AG09309 (cell line): ENCODE results near the gene ADGRB3.
"Not testable (repeated sequence)": the region's sequence is repeated elsewhere in the genome, so short reads cannot be mapped to it uniquely, and the experiment has no call there.

Source experiments
- DNase-seq: peaks from one replicate; pipeline ENCODE4 v3.0.0-alpha.2; 2010; ENCODE audit warnings: low read depth
- H3K4me3 ChIP-seq: 2 replicates; pipeline ENCODE4 v1.5.1; 2011; ENCODE audit warnings: mild to moderate bottlenecking, low read depth, low read length, moderate library complexity; ENCODE audit not compliant: control insufficient read depth
- CTCF ChIP-seq: IDR thresholded peaks from 2 replicates; pipeline ENCODE4 v1.5.1; 2011; ENCODE audit warnings: mild to moderate bottlenecking, low read depth, low read length, inconsistent platforms; ENCODE audit not compliant: insufficient read depth, control insufficient read depth; ENCODE audit errors: missing control alignments

The ADGRB3 gene

DNA sequence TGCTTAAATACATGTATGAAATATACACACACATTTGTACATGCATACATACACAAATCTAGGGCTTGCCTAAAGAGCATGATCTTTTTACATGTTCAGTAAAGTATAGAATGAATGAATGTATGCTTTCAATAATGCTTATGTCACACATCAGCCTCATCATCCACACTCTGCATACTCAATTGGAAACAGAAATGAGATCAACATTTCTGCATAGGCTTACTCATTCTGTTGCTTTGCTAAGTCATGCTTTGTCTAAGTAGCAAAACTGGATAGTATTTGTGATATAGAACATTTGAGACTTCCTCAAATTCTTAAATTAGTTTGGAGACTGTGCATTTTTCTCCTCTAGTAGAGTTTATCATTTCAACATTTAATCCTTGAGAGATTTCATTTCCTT lies 343.3 kb downstream of the ADGRB3 start:
- no peak for DNase-seq
- TF ChIP-seq CTCF = no peak
- H3K4me3 ChIP-seq = no peak overlapping the region

DNA sequence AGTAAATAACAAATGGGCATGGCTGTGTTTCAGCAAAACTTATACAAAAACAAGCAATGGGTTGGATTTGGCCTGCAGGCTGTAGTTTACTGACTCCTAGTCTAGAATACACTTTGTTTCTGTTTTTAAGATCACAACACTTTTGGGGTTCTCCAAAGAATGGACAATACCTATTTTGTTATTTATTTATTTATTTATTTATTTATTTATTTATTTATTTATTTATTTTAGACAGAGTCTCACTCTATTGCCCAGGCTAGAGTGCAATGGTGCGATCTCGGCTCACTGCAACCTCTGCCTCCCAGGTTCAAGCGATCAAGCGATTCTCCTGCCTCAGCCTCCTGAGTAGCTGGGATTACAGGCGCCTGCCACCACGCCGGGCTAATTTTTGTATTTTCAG lies 346.6 kb downstream of the ADGRB3 start:
- not testable (repeated sequence) for DNase-seq, H3K4me3 ChIP-seq

GRCh38 chr6:68988698-68989097 lies 353.6 kb downstream of the ADGRB3 start:
- no peak overlapping the region for H3K4me3 ChIP-seq
- no peak for DNase-seq
- no peak for TF ChIP-seq CTCF

DNA sequence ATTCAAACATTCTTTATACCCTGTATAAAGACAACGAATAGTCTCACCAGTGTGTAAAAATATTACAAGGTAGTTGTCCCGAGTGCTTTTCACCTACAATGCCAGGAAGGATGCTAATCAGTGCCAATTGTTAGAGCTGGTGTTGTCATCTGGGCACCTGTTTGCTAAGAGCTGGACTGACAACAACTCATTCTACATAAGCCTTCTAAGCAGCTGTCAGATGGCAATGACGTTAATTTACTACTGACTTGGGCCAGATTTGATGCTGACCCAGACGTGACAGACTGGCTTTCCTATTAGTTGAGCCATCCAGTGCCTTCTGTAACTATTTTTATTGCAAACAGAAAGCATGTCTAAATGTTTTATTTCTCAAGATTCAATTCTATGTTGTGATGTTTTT lies 355.2 kb downstream of the ADGRB3 start:
- no peak overlapping the region for H3K4me3 ChIP-seq
- DNase-seq = no peak
- no peak for TF ChIP-seq CTCF

DNA sequence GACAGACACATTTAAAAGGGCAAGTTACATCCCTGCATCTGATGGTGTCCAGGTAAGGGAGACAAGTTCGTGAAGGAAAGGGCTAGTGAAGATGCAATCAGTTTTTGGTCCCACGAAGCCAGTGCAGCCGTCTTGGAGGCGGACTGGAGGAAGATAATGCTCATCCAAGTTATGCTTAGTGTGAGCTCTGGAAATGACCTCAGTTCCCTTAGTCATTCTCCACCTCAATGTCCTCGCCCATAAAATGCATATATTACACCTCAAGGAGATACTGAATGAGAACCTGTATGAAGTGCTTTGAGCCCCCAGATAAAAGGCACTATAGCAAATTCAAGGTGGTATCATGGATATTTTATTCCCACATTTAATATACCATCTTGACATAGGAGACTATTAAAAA lies 358.8 kb downstream of the ADGRB3 start:
- TF ChIP-seq CTCF = no peak
- no peak overlapping the region for H3K4me3 ChIP-seq
- no peak for DNase-seq

DNA sequence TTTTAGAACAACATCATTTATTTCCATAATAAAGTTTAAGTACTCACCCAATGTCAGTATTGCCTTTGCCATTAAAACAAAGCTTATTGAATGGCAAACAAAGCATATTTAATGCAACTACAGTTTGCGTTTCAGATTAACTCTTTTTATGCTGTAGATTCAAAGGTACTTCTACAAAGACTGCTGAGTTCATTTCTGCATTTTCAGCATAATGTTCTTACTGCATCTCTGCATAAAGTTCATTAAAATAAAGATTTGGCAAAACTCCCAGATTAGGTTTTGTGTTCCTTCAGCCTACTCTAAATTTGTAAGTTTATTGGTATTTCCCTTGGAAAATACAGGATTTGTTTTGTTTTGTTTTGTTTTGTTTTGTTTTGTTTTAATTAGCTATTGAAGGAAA lies 359.4 kb downstream of the ADGRB3 start:
- no peak for DNase-seq
- no peak for TF ChIP-seq CTCF
- no peak overlapping the region for H3K4me3 ChIP-seq

- no peak for DNase-seq
- no peak for TF ChIP-seq CTCF
These were observed 370.1 kb downstream of the ADGRB3 start for GRCh38 chr6:69005199-69005598.

GRCh38 chr6:69007781-69008180 lies 372.7 kb downstream of the ADGRB3 start:
- no peak overlapping the region for H3K4me3 ChIP-seq
- DNase-seq = no peak
- TF ChIP-seq CTCF = no peak

More at GRCh38 chr6:69005199-69005598, 370.1 kb downstream of the ADGRB3 start:
- H3K4me3 ChIP-seq = no peak overlapping the region
